Measurements from ENCODE around the gene MRPL14. TPM values are rescaled to one million over a fixed set of nuclear protein-coding genes. Genes with fewer than 3 reads are reported as not detected.

Gene MRPL14
- total and polyA plus RNA-seq, 2 of the 4 experiments (the other 2 are of a cell fraction) = 43.7 to 87.9 TPM

DNA sequence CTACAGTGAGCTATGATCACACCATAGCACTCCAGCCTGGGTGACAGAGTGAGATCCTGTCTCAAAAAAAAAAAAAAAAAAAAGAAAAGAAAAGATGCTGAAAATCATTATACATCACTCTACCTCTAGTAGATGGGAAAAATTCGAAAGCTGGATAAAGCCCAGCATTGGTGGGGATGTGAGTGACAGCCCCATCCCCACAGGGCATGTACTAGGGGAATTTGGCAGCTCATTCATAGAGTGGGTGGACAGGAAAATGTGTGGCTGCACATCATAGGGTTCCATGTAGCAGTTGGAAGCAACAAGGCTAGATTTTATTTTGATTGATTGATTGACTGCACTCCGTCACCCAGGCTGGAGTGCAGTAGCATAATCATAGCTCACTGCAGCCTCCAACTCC is 42.0 kb downstream of the MRPL14 start:
- no CpG with 5 or more reads among the region's 2 CpGs for WGBS, 2 experiments (ENCODE audit: extremely low coverage in 2 of 2, insufficient read length in 1 of 2)
- 0 out of 2 replicates have a peak, but pooled peaks cover 3% of the 10 kb centered on the region for H3K36me3 ChIP-seq (ENCODE audit: control insufficient read depth, insufficient read depth, low read length)
- H4K91ac ChIP-seq (ENCODE audit: insufficient read depth, low read depth, low read length) = no peak overlapping the region; the same call in 1 of the 2 replicates
- POLR2A ChIA-PET (ENCODE audit: unreplicated experiment) = interaction anchor here (0.6 kb wide), 1 partner anchor 191 kb away, joined by 11 read pairs; no protein-coding TSS in a partner anchor
- no peak overlapping the region for H2BK15ac ChIP-seq (ENCODE audit: low read depth, low read length)
- peak overlapping the region; percentile 9 for H2BK5ac ChIP-seq (ENCODE audit: low read depth, low read length, poor library complexity, severe bottlenecking)
- H3K4me3 ChIP-seq (ENCODE audit: insufficient read depth, low read depth, low read length) = no peak overlapping the region
- H2BK120ac ChIP-seq (ENCODE audit: low read depth, low read length) = no peak overlapping the region
- H3K23ac ChIP-seq (ENCODE audit: low read depth, low read length) = no peak overlapping the region
- no peak overlapping the region for H4K5ac ChIP-seq (ENCODE audit: low read depth, low read length)
- H3K27ac ChIP-seq (ENCODE audit: insufficient read depth, low read length) = no peak overlapping the region
- DNase-seq (no peak), ATAC-seq (ENCODE audit: low read depth) (no peak)
- H3K27me3 ChIP-seq (ENCODE audit: control insufficient read depth, insufficient read depth, low read length) = no peaks in the 10 kb centered on the region
- dilution Hi-C loops (cut with HindIII; ENCODE audit: low sequenced_read_pairs, unreplicated experiment) (no loop called here), in situ Hi-C loops (cut with MboI; ENCODE audit: low sequenced_read_pairs) (no loop called here), intact Hi-C loops (cut with micrococcal nuclease) (no loop called here)
- H2AK5ac ChIP-seq (ENCODE audit: low read depth, low read length) = no peak overlapping the region
- CTCF ChIA-PET = interaction anchor here (0.7 to 1.1 kb wide), 2 partner anchors 11 to 316 kb away, joined by 3 read pairs; no protein-coding TSS in a partner anchor
- no peak overlapping the region; a peak in 1 of 4 replicates for H4K8ac ChIP-seq (ENCODE audit: low read depth in 2 of 2, low read length in 2 of 2)
- TF ChIP-seq CTCF (conservative IDR thresholded peaks at IDR 0.05; ENCODE audit: low read depth, low read length) (no peak), FOS (IDR thresholded peaks at IDR 0.05; ENCODE audit: low read depth, low read length) (no peak), POLR2A (IDR thresholded peaks at IDR 0.05; ENCODE audit: low read depth, low read length) (no peak), BHLHE40 (IDR thresholded peaks at IDR 0.05; ENCODE audit: low read depth, low read length) (no peak), NFE2L2 (IDR thresholded peaks at IDR 0.05; ENCODE audit: low read depth, low read length) (no peak), RCOR1 (IDR thresholded peaks at IDR 0.05; ENCODE audit: insufficient replicate concordance, low read length) (no peak), MAZ (IDR thresholded peaks at IDR 0.05; ENCODE audit: borderline replicate concordance, low read depth, low read length) (no peak), MXI1 (IDR thresholded peaks at IDR 0.05; ENCODE audit: borderline replicate concordance, low read depth, low read length) (no peak), CEBPB (IDR thresholded peaks at IDR 0.05; ENCODE audit: low read depth, low read length) (no peak), USF2 (IDR thresholded peaks at IDR 0.05; ENCODE audit: low read depth, low read length) (no peak), SMC3 (IDR thresholded peaks at IDR 0.05; ENCODE audit: low read depth, low read length) (no peak), RAD21 (IDR thresholded peaks at IDR 0.05; ENCODE audit: low read length) (no peak), CHD1 (IDR thresholded peaks at IDR 0.05; ENCODE audit: low read depth, low read length) (no peak), MAFK (IDR thresholded peaks at IDR 0.05; ENCODE audit: low read depth, low read length) (no peak), RFX5 (IDR thresholded peaks at IDR 0.05; ENCODE audit: low read depth, low read length) (no peak)
- TF ChIP-seq, protein P1, sequence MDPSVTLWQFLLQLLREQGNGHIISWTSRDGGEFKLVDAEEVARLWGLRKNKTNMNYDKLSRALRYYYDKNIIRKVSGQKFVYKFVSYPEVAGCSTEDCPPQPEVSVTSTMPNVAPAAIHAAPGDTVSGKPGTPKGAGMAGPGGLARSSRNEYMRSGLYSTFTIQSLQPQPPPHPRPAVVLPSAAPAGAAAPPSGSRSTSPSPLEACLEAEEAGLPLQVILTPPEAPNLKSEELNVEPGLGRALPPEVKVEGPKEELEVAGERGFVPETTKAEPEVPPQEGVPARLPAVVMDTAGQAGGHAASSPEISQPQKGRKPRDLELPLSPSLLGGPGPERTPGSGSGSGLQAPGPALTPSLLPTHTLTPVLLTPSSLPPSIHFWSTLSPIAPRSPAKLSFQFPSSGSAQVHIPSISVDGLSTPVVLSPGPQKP (IDR thresholded peaks at IDR 0.05; ENCODE audit: borderline replicate concordance, low read depth, low read length) = no peak
- H3K9me3 ChIP-seq (ENCODE audit: control insufficient read depth, insufficient read depth, low read length) = no peaks in the 10 kb centered on the region
- H3K79me1 ChIP-seq (ENCODE audit: low read depth in 1 of 2, low read length in 2 of 2) = no peaks in the 10 kb centered on the region; a peak in 1 of 4 replicates
- no peak overlapping the region for H3K9ac ChIP-seq (ENCODE audit: low read depth, low read length)
- BruUV-seq (replicated peaks) = no TSS peak
- H3K18ac ChIP-seq (ENCODE audit: low read depth, low read length) = peak overlapping the region; percentile 61; the same call in 1 of the 2 replicates
- H3K9me1 ChIP-seq (ENCODE audit: insufficient read depth, low read length) = no peaks in the 10 kb centered on the region
- no peak overlapping the region for H3K4ac ChIP-seq (ENCODE audit: low read depth, low read length)
- no peak overlapping the region for H2AFZ ChIP-seq (replicated peaks; ENCODE audit: low read length, poor library complexity)
- no peak overlapping the region for H3K14ac ChIP-seq (replicated peaks; ENCODE audit: low read depth, low read length)
- no peak overlapping the region for H3K4me2 ChIP-seq (ENCODE audit: low read depth, low read length)
- no peak overlapping the region for H2AK9ac ChIP-seq (replicated peaks; ENCODE audit: low read depth, low read length, poor library complexity)
- H4K20me1 ChIP-seq (ENCODE audit: insufficient read depth, low read length) = no peaks in the 10 kb centered on the region; the same call in 1 of the 2 replicates
- no peak overlapping the region for H3K56ac ChIP-seq (ENCODE audit: extremely low read depth, insufficient read depth, low read length)
- H3K4me1 ChIP-seq (ENCODE audit: control insufficient read depth, insufficient read depth, low read length) = peaks cover 11% of the 10 kb centered on the region
- no peak overlapping the region for H2BK20ac ChIP-seq (ENCODE audit: low read depth, low read length)

All from IMR-90 (cell line).